Activated CD4-positive, CD25-positive, alpha-beta regulatory T cell treated with anti-CD3 and anti-CD28 coated beads, Interleukin-2, amount 50 U/mL, for 72 hours (primary cell): Measurements from ENCODE around the gene RADIL.

ENCODE experiments used
- DNase-seq: peaks from one replicate; pipeline ENCODE4 v3.0.0; 2021

The RADIL gene

DNA sequence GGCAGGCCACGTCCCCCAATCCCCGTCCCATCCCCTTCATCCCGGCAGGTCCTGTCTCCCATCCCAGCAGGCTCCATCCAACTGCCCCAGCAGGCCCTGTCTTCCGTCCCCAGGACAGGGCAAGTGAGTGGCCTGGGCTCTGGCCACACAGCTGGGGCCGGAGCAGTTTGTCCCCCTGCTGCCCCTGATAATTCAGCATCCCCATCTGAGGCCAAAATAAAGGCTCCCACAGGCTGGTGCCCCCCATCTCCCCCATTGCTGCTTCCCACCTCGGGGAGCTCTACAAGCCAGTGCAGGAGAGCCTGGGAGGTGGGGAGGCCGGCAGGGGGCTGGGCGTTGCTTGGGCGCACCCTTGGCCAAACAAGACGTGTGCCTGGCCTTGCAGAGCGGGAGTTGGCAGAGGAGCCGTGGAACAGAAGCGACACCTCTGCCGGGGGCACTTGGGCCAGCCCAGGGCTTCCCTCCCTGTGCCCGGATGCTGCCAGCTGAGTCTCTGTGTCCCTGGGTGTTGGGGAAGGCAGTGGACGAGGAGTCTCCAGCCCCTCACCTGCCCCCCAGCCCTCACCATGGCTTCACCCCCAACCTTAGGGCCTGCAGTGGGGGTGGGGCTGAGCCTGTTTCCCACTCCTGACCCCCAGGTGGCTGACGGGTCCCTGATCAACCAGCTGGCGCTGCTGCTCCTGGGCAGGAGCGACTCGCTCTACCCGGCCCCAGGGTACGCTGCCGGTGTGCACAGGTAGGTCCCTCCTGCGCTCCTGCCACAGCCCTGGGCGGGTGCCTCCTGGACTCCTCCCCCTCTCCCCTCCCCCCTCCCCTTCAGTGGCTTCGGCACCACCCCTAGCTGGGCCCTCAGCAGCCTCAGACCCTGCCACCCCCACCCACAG lies 94.1 kb downstream of the RADIL start:
- DNase-seq = no peak

DNA sequence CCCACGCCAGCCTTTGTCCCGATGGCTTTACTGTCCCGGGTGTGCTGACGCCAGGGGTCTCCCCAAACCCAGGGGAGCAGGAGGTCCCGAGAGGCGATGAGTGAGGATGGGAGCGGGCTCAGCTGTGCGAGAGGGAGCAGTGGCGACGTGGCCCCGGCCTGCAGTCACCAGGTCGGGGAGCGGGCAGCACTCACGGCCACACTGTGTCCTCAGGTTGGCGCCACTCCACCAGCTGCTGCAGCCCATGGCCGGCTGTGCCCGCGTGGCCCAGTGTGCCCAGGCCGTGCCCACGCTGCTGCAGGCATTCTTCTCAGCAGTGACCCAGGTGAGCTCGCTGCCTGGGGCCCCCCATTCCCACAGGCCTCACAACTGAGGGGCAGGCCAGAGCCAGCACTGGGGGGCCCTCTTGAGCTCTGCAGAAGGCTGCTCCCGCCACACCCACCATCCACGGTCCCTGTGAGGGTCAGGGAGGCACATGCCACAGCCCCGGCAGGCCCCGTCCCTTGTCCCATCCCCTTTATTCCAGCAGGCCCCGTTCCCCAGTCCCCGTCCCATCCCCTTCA lies 94.8 kb downstream of the RADIL start:
- DNase-seq = no peak

DNA sequence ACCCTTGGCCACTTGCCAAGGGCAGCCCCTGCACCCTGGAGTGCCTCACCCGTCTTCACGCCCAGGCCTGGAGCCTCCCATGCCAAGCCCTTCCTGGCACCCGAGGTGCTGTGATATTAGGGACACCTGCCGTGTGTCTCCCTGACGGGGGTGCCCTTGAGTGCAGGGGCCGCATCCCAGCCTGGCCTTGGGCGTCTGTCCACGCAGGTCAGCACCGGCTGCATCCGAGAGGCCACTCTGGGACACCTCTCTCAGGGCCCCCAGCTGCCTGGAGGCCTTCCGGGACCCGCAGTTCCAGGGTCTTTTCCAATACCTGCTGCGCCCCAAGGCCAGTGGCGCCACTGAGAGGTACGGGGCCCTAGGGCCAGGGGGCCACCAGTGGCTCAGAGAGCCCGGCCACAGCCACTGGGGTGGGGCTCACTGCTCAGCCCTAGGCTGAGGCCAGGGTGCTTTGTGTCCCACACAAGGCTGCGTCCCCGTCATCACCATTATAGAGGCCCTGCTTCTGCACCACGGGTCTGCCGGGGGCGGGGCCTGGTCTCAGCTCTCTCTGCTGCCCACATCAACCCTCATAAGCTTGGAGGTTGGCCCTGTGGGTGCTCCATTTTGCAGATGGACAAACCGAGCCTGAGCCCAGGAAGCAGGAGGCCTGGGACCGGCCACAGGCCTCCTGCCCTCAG lies 95.4 kb downstream of the RADIL start:
- DNase-seq = no peak

DNA sequence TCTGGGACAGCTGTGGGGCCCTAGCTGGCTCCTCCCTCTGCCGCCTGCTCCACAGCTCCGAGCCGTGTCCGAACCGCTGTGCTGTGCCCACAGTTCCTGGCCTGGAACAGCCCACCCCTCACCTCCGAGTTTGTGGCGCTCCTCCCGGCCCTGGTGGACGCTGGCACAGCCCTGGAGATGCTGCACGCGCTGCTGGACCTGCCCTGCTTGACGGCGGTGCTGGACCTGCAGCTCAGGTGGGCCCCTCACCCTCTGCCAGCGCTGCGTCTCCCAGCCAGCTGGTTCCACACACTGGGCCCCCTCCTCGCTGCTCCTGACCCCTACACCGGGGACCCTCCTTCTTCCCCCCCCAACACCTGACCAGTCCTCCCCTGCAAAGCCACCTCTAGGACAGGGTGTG lies 96.0 kb downstream of the RADIL start:
- no peak for DNase-seq

DNA sequence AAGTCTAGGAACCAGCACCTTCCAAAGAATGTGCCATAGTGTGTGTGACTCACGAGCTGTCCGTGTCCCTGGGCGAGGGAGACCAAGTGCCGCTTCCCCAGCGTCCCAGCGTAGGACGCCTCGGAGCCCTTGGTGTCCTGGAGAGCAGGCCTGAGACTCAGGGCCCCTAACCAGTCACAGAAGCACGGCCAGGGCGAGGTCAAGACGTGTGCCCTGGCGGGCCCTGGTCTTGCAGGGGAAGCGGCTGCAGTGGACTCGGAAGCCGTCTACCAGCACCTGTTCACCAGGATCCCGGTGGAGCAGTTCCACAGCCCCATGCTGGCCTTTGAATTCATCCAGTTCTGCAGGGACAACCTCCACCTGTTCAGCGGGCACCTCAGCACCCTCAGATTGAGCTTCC lies 97.5 kb downstream of the RADIL start:
- DNase-seq = no peak

DNA sequence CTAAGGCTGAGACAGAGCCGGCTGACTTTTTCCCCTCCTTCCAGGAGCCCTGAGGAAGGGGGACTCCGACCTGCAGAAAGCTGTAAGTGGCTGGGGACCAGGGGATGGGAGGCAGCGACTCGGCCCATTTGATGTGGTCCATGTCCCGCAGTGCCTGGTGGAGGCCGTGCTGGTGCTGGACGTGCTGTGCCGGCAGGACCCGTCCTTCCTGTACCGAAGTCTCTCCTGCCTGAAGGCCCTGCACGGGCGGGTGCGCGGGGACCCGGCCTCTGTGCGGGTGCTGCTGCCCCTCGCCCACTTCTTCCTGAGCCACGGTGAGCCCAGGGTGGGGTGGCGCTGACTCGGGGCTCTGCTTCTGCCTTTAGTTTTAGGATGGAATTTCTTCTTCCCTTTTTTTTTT lies 98.1 kb downstream of the RADIL start:
- DNase-seq = no peak

DNA sequence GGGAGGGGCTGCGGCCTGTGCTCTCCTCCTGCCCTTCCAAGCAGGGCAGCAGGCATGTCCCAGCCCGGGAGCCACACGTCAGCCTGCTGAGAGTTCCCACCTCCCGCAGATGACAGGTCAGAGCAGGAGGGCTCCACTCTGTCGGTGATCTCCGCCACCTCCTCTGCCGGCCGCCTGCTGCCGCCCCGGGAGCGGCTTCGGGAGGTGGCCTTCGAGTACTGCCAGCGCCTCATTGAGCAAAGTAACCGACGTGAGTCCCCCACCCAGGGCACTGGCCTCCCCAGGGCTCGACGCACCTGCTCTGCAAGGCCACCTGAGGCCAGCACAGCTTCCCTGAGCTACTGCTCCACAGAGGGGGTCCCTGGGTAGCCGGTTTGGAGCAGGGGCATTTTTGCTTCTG lies 98.7 kb downstream of the RADIL start:
- no peak for DNase-seq

DNA sequence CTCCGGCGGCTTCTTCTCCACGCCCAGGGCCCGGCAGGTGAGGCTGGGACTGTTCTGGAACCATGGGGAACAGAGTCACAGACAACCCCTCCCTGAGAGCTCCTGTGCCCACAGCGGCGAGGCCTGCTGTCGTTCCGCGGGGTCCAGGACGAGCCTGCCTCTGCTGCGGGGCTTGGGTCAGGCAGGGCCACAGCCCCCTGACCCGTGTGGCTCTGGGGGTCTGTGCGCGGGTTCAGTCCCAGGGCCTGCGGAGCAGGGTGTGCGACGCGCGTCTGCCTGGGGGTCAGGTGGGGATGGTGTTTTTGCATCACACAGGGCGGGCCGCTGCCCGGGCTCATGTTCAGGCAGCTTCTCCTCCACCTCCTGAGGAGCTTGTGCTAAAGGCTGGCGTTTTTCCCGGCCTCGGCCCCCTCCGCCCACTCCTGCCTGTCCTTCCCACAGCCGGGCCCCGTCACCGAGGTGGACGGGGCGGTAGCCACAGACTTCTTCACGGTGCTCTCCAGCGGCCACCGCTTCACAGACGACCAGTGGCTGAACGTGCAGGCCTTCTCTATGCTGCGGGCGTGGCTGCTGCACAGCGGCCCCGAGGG lies 99.7 kb downstream of the RADIL start:
- no peak for DNase-seq

DNA sequence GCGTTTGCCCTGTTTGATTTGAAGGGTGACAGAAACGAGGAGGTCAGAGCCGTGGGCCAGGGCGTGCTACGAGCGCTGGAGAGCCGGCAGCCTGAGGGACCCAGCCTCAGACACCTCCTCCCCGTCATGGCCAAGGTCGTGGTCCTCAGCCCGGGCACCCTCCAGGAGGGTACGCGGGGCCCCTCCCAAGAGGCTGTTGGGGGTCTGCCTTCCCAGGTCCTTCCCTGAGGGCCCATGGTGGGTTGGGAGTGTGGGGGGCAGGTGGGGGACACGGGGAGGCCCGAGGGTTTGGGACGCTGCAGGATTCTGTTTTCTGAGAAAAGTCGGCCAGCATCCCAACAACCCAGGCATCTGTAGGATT lies 100.2 kb downstream of the RADIL start:
- no peak for DNase-seq

DNA sequence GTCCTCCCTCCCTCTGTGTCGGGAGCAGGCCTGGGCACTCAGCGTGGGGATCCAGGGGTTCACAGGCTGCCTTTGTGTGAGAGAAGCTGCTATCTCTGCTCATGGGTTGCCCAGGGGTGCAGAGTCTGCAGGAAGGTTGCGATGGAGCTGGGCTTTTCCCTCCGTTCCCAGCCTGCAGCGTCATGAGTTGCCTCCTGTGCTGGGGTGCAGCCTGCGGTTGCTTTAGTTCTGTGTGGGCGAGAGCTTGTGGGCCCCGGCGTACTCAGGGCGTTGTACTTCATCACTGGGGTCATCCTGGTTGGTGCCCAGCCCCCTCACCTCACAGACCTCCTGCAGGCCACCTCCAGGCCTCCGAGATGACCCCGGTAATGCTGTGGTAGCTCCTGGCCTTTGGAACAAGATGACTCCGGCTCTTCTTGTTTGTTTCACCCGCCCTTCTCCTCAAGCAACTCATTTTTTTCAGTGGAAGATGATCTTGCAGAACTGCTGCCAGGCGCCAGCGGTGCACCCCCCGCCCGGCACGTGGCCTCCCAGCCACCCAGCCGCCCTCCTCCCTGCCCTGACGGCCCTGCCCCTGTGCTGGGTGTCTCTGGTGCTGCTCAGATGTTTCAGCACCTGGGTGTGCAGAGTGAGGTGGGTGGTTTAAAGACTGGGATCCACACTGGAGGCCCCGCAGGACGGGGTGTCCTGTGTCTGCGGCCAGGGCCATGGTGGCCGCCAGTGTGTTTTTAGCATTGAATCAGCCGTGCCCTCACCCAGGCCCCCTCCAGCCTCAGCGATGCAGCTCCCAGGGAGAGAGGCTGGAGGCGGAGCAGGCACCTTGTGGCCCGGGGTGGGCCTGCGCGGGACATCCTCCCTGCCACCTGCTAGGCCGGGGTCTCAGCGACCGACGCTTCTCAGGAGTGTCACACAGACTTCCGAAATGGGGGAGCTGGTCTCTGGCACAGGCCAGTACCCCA lies 100.9 kb downstream of the RADIL start:
- no peak for DNase-seq

DNA sequence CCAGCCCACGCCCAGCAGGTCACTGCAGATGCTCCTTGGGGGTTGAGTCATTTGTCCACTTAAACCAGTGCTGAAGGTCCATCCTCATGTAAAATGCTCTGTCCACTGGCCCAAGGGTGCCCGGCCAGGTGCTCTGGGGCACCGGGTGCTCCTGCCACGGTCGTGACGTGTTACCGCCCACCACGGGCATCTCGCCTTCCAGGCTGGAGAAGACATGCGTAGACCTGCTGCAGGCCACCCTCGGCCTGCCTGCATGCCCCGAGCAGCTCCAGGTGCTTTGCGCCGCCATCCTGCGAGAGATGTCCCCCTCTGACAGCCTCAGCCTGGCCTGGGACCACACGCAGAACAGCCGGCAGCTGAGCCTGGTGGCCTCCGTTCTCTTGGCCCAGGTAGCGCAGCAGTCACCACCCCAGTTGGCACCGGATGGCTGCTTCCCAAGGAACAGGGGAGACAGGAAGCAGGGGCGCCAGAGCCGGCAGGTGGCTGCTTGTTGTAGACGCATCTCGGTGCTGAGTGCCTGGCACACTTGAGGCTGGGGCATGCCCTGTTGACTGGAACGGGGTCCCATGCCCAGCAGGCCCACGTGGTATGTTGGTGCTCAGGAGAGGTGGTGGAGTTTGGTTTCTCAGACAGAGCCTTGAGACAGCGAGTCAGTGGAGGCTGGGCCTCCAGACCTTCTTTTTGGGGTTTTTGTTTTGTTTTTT lies 102.0 kb downstream of the RADIL start:
- DNase-seq = no peak

DNA sequence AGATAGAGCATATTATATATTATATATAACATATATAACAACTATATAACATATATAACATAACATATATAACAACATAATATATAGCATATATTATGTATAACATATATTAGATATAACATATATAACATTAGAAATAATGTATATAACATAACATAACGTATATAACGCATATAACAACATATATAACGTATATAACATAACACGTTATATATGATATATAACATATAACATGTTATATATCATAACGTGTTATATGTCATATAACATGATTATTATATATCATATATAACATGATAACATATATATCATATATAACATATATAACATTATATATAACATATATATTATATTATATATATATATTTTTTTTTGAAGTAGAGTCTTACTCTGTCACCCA lies 104.4 kb downstream of the RADIL start:
- DNase-seq = no peak

DNA sequence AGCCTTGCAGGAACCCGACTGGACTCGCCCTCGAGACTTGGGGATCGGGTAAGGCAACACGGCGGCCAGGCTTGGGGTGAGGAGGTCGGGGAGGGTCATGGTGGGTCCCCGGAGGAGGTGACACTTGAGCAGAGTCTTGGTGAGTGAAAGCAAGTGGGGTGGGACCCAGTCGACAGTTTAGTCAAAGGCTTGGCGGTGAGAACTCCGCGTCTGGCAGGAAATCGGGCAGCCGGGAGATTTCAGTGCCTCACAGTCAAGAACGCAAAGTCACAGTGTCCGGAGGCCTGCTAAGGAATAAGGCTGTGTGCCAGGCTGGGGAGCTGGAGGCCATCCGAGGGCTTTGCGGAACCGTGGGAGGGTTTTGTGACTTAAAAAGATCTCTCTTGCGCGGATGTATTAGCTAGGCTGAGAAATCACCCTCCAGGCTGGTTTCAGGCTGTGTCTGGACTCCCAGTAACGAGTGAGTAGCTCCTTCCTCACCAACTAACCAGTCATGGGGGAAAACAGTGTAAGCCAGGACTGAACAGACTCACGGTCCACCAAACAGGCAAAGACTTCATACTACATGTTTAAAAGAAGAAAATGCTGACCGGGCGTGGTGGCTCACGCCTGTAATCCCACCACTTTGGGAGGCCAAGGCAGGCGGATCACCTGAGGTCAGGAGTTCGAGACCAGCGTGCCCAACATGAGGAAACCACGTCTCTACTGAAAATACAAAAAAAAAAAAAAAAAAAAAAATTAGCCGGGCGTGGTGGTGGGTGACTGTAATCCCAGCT lies 107.5 kb downstream of the RADIL start:
- no peak for DNase-seq

DNA sequence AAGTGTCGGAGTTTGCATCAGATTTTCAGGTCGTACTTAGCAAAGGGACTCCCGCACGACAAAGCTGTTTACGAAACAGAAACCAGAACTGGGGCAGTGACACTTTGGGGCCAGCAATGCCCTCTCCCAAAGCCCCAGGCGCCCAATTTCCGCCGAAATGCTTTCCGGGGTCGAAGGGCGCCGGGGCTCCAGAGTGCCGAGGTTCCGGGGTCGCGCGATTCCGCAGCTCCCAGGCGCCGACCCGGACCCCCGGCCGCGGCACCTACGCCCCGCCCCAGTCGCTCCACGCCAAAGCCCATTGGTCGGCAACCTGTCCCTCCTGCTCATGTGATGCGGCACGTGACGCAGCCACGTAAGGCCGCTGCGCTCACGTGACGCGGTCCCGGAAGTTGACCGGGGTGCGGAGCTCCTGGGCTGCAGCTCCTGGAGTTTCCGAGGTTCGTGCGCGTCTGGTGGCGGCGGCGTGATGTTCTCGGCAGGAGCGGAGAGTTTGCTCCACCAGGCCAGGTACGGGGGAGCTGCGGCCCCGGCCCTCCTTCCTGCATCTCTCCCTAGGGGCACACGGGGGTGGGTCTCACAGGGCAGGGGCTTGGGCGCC lies 108.2 kb downstream of the RADIL start, which contains the start of gene AP5Z1:
AP5Z1 (plus strand) TSS at position 374 of the 598 bp plus-strand sequence; CDS start at position 467, 93 bp downstream.
- DNase-seq = peak; percentile 93

DNA sequence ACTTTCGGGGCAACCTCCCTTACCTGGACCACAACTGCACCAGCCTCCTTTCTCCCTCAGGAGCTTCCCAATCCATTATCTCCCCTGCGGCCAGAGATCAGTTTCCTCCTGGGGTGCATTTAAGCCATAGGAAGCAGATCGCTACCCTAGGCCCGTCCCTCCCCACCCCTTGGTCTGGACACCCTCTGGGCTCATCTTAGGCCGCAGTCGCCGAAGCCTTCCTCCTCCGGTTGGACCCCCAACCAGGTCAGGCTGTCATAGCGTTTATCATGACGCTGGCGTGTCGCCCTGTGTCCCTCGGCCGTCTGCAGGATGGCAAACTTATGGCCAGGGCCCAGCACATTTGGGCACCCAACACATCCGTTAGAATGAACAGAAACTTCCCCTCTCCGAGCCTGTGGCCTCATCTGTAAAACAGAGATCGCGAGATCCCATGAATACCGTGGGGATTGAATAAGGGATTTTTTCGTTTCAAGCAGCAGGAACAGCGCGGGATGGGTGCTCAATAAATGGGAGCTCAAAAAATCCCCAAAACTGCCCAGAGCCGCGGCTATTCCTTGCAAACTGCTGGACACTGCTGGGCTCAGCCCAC lies 108.8 kb downstream of the RADIL start:
- DNase-seq = no peak

DNA sequence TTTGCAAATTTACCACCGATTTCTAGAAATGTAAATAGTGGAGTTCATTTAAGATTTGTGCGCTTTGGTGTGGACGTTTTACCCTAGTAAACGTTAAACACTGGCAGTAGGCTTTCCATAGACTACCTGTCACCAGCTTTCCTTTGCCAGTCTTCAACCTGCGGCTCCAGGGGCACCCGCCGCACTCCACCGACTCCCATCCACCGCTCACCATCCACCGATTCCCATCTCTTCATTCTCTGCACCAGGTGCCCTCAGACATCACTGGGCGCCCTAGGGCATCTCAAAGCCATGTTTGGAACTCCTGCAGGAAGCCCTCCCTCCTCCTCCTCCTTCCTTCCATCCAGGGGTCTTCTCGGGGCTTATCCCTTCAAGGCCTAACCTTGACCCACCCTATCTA lies 109.5 kb downstream of the RADIL start:
- DNase-seq = no peak

DNA sequence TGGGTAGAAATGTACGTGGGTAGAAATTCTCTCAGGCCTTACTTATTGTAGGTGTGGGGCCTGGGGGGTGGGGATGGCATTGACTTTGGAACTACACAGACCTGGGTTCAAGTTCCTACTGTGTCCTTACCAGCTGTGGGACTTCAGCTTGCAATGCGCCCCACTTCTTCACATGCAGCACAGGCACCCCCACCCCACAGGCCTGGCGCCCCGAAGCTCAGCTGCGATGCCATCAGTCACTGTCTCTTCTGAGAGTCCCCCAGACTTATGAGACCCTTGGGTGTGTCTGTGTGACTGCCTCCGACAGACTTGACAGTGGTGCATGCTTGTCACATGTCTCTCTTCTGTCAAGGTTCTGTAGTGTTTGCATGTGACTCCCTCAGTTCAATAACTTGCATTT lies 111.2 kb downstream of the RADIL start:
- DNase-seq = no peak

DNA sequence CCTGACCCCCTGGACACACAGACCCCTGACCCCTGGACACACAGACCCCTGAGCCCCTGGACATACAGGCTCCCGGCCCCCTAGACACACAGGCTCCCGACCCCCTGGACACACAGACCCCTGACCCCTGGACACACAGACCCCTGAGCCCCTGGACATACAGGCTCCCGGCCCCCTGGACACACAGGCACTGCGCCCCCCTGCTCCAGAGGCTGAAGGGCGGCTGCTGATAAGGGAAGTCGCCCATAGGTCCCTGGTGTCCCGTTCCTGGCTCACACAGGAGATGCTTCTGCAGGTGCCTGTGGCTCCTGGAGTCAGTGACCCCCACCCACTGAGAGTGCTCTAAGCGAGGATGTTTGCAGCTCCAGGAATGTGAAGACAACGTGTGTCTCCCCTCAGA lies 111.8 kb downstream of the RADIL start:
- no peak for DNase-seq

DNA sequence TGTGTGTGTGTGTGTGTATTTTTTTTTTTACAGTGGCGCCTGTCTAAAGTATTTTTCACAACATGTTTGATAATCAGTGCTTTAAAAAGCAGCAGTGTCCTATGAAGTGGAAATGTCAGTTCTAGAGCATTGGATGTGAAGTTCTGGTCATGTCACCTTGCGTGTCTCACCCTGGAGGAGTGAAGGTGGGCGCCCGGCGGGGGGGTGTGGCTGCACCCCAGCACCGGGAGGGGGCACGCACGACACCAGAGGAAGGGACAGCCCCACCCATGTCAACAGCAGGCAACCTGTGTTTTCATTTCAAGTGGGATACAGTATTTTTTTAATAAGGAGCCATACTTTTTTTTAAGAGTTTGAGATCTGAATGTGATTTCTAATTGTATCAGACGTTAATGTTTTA lies 112.6 kb downstream of the RADIL start:
- DNase-seq = no peak

DNA sequence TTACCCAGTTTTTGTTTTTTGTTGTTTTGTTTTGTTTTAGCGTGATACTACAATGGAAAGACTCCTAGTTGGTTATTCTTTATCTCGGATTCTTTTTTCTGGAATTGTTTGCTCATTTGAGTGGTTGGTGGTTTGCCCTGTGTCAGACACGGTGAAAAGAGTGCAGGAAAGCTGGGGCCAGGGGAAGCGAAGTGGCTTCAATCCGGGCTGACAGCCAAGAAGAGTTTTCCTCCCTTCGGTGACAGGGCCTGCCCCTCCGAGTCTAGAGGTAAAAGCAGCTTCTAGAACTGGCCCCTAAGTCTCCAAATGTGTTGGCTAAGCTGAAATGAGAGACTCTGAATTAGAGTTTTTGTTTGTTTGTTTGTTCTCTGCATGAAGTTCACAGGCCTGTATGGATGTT lies 113.8 kb downstream of the RADIL start:
- no peak for DNase-seq
